Keratinocyte (primary cell): ENCODE results near the gene MEIS2. TPM values are rescaled to one million over a fixed set of nuclear protein-coding genes. Genes with fewer than 3 reads are reported as not detected.

Source experiments
- DNase-seq: peaks from one replicate; pipeline ENCODE4 v3.0.0-alpha.2; 2011; ENCODE audit warnings: low read depth, missing footprints, low spot score
- FAIRE-seq: peaks from 2 replicates; lab custom pipeline; 2011; peaks lifted over from hg19 to GRCh38; lab: Jason Lieb, UNC
- H2AFZ ChIP-seq: 2 replicates; pipeline ENCODE4 v1.6.0; 2012; ENCODE audit warnings: low read length, control low read depth, inconsistent platforms; ENCODE audit not compliant: control insufficient read depth
- H3K27ac ChIP-seq: 2 replicates; pipeline ENCODE4 v1.5.1; 2011; ENCODE audit warnings: low read length; ENCODE audit not compliant: control insufficient read depth, insufficient read depth
- H3K27me3 ChIP-seq: 3 replicates; pipeline ENCODE4 v1.6.0; 2011; ENCODE audit warnings: low read length; ENCODE audit not compliant: control insufficient read depth, insufficient read depth; ENCODE audit errors: extremely low read depth
- H3K36me3 ChIP-seq, 2 experiments: 2 replicates in 1 of 2; 3 replicates in 1 of 2; pipeline ENCODE4 v1.5.1; 2011; ENCODE audit warnings: low read length in 2 of 2, mild to moderate bottlenecking in 1 of 2; ENCODE audit not compliant: control insufficient read depth in 2 of 2, insufficient read depth in 2 of 2; ENCODE audit errors: extremely low read depth in 1 of 2
- H3K4me1 ChIP-seq: 3 replicates; pipeline ENCODE4 v1.5.1; 2011; ENCODE audit warnings: low read length; ENCODE audit not compliant: control insufficient read depth, insufficient read depth; ENCODE audit errors: extremely low read depth
- H3K4me2 ChIP-seq: 3 replicates; pipeline ENCODE4 v1.6.0; 2011; ENCODE audit warnings: low read depth, low read length; ENCODE audit not compliant: control insufficient read depth, insufficient read depth; ENCODE audit errors: extremely low read depth
- H3K4me3 ChIP-seq, 3 experiments: fragments of 200-600 bp in 1 of 3; sonication (generic) in 1 of 3; 2 replicates in 2 of 3; 3 replicates in 1 of 3; pipeline ENCODE4 v1.5.1; 2011 to 2016; ENCODE audit warnings: low read length in 3 of 3, mild to moderate bottlenecking in 3 of 3, control low read depth in 2 of 3, inconsistent platforms in 1 of 3, low read depth in 1 of 3, mixed read lengths in 1 of 3, mixed run types in 1 of 3, moderate library complexity in 1 of 3; ENCODE audit not compliant: control insufficient read depth in 2 of 3, insufficient read depth in 2 of 3; ENCODE audit errors: extremely low read depth in 1 of 3
- H3K79me2 ChIP-seq: 2 replicates; pipeline ENCODE4 v1.6.0; 2012; ENCODE audit warnings: low read length; ENCODE audit not compliant: control insufficient read depth, insufficient read depth
- H3K9ac ChIP-seq: 3 replicates; pipeline ENCODE4 v1.6.0; 2011; ENCODE audit warnings: low read length; ENCODE audit not compliant: control insufficient read depth, insufficient read depth; ENCODE audit errors: extremely low read depth
- H3K9me1 ChIP-seq: 3 replicates; pipeline ENCODE4 v1.6.0; 2011; ENCODE audit warnings: low read length; ENCODE audit not compliant: control insufficient read depth, insufficient read depth; ENCODE audit errors: extremely low read depth
- H3K9me3 ChIP-seq: 2 replicates; pipeline ENCODE4 v1.5.1; 2012; ENCODE audit warnings: low read depth, low read length; ENCODE audit not compliant: control insufficient read depth
- H4K20me1 ChIP-seq: 3 replicates; pipeline ENCODE4 v1.6.0; 2011; ENCODE audit warnings: low read length; ENCODE audit not compliant: control insufficient read depth, insufficient read depth; ENCODE audit errors: extremely low read depth
- CTCF ChIP-seq, 3 experiments: IDR thresholded peaks in 1 of 3; conservative IDR thresholded peaks in 1 of 3; optimal IDR thresholded peaks in 1 of 3; 2 replicates in 2 of 3; 3 replicates in 1 of 3; pipeline versions ENCODE3 to v1.5.1; 2011; ENCODE audit warnings: low read length in 3 of 3, mild to moderate bottlenecking in 3 of 3, moderate library complexity in 2 of 3, control low read depth in 1 of 3, inconsistent platforms in 1 of 3; ENCODE audit not compliant: insufficient read depth in 2 of 3; ENCODE audit errors: extremely low read depth in 1 of 3
- EZH2 ChIP-seq: IDR thresholded peaks from one replicate; pipeline ENCODE4 v1.6.1; 2012; ENCODE audit warnings: inconsistent platforms, mild to moderate bottlenecking, low read length, moderate library complexity
- dilution Hi-C: fragments of 300-500 bp; cut with MboI; formaldehyde crosslinking; loops from one replicate; pipeline ENCODE4 v1.7.0; 2020; ENCODE audit warnings: low sequenced_read_pairs; ENCODE audit not compliant: extremely low pct_ligation_motif_present
- polyA plus RNA-seq, 5 experiments: library from polyadenylated mRNA; depleted of rRNA in 3 of 5; stranded (reverse) in 3 of 5; stranded (forward) in 1 of 5; unstranded in 1 of 5; fragments of >200 nt; gene quantifications; 1 replicate in 1 of 5; 2 replicates in 3 of 5; 3 replicates in 1 of 5; pipeline versions ENCODE4 v1.2.1 to v1.2.3, GENCODE V29; 2011 to 2012; ENCODE audit warnings: missing spikeins in 2 of 5, low read depth in 1 of 5, low replicate concordance in 1 of 5

Gene MEIS2
- polyA plus RNA-seq, 1 donor (not counting 4 experiments of a cell fraction or from before 2014, with no cell fraction given): 11.4 TPM

GRCh38 chr15:36905908-36906307 lies 194.4 kb downstream of the MEIS2 start:
- no peak for FAIRE-seq
- dilution Hi-C loops: no loop called here
- no peak overlapping the region for H3K4me2 ChIP-seq

GRCh38 chr15:36904715-36905114 lies 195.6 kb downstream of the MEIS2 start:
- FAIRE-seq: peak; percentile 9
- no peak overlapping the region for H3K27ac ChIP-seq

More at GRCh38 chr15:36905908-36906307, 194.4 kb downstream of the MEIS2 start:
- Histone ChIP-seq H3K4me1 (peaks cover 17% of the 10 kb centered on the region), H3K4me3 (no peak overlapping the region), H3K27ac (no peak overlapping the region), H3K36me3 (no peaks in the 10 kb centered on the region), H4K20me1 (no peaks in the 10 kb centered on the region), H3K9me3 (no peaks in the 10 kb centered on the region), H2AFZ (no peak overlapping the region), H3K9ac (no peak overlapping the region), H3K79me2 (no peaks in the 10 kb centered on the region), H3K27me3 (no peaks in the 10 kb centered on the region), H3K9me1 (no peaks in the 10 kb centered on the region)
- DNase-seq: no peak
- TF ChIP-seq CTCF (optimal IDR thresholded peaks at IDR 0.05 in 1 of 3, IDR thresholded peaks at IDR 0.05 in 1 of 3, conservative IDR thresholded peaks at IDR 0.05 in 1 of 3; ENCODE audit: extremely low read depth in 1 of 3, insufficient read depth in 2 of 3, low read length in 3 of 3) (no peak), EZH2 (no peak)

More at GRCh38 chr15:36904715-36905114, 195.6 kb downstream of the MEIS2 start:
- Histone ChIP-seq H3K9me1 (no peaks in the 10 kb centered on the region), H3K4me3 (no peak overlapping the region), H3K9ac (no peak overlapping the region), H3K27me3 (no peaks in the 10 kb centered on the region), H3K36me3 (no peaks in the 10 kb centered on the region), H3K9me3 (no peaks in the 10 kb centered on the region), H4K20me1 (no peaks in the 10 kb centered on the region), H2AFZ (no peak overlapping the region), H3K4me2 (peak overlapping the region; percentile 71), H3K4me1 (peaks cover 17% of the 10 kb centered on the region), H3K79me2 (no peaks in the 10 kb centered on the region)
- DNase-seq: no peak
- dilution Hi-C loops: no loop called here
- TF ChIP-seq EZH2 (no peak), CTCF (optimal IDR thresholded peaks at IDR 0.05 in 1 of 3, IDR thresholded peaks at IDR 0.05 in 1 of 3, conservative IDR thresholded peaks at IDR 0.05 in 1 of 3; ENCODE audit: extremely low read depth in 1 of 3, insufficient read depth in 2 of 3, low read length in 3 of 3) (no peak)
